ENCODE results near the gene LRRC38.

Gene LRRC38

GRCh38 chr1:13520985-13521384 lies 7.2 kb upstream of the LRRC38 start:
- no peak for DNase-seq (ENCODE audit: low read depth)
- TF ChIP-seq CTCF (IDR thresholded peaks at IDR 0.05; ENCODE audit: low read length, missing control alignments) = no peak
- no peak overlapping the region for H3K4me3 ChIP-seq (replicated peaks; ENCODE audit: low read depth, low read length)

- DNase-seq (ENCODE audit: low read depth) = peak; percentile 20
- no peak overlapping the region for H3K4me3 ChIP-seq (replicated peaks; ENCODE audit: low read depth, low read length)
- peak; percentile 34 for TF ChIP-seq CTCF (IDR thresholded peaks at IDR 0.05; ENCODE audit: low read length, missing control alignments)
These were observed 3.5 kb upstream of the LRRC38 start for GRCh38 chr1:13517193-13517812.

GRCh38 chr1:13516606-13517005 lies 2.8 kb upstream of the LRRC38 start:
- no peak for TF ChIP-seq CTCF (IDR thresholded peaks at IDR 0.05; ENCODE audit: low read length, missing control alignments)
- no peak for DNase-seq (ENCODE audit: low read depth)
- H3K4me3 ChIP-seq (replicated peaks; ENCODE audit: low read depth, low read length) = no peak overlapping the region

- H3K4me3 ChIP-seq (replicated peaks; ENCODE audit: low read depth, low read length) = no peak overlapping the region
- no peak for DNase-seq (ENCODE audit: low read depth)
- no peak for TF ChIP-seq CTCF (IDR thresholded peaks at IDR 0.05; ENCODE audit: low read length, missing control alignments)
These were observed 1.0 kb upstream of the LRRC38 start for GRCh38 chr1:13514821-13515220.

GRCh38 chr1:13513063-13513894 lies 524 bp downstream of the LRRC38 start:
- no peak for DNase-seq (ENCODE audit: low read depth)
- no peak for TF ChIP-seq CTCF (IDR thresholded peaks at IDR 0.05; ENCODE audit: low read length, missing control alignments)
- H3K4me3 ChIP-seq (replicated peaks; ENCODE audit: low read depth, low read length) = no peak overlapping the region

GRCh38 chr1:13512472-13512871 lies 1.3 kb downstream of the LRRC38 start:
- no peak for DNase-seq (ENCODE audit: low read depth)
- no peak for TF ChIP-seq CTCF (IDR thresholded peaks at IDR 0.05; ENCODE audit: low read length, missing control alignments)
- no peak overlapping the region for H3K4me3 ChIP-seq (replicated peaks; ENCODE audit: low read depth, low read length)

Measured in fibroblast of pulmonary artery (primary cell).